OCI-LY1 (cell line): Measurements from ENCODE around the gene CIB1.

Source experiments
- EZH2 ChIP-seq: fragments of 200-600 bp; sonication (generic), shearing (Covaris generic); IDR thresholded peaks from 2 replicates; pipeline ENCODE4 v1.8.0; 2017; ENCODE audit warnings: borderline replicate concordance, mixed run types, mild to moderate bottlenecking, antibody characterized with exemption, low read length, moderate library complexity, mixed read lengths
- TF ChIP-seq, protein P1 (sequence below): fragments of 200-600 bp; sonication (generic), shearing (Covaris generic); IDR thresholded peaks from 2 replicates; pipeline ENCODE4 v1.5.1; 2017; ENCODE audit warnings: mild to moderate bottlenecking, antibody characterized with exemption, low read length, moderate library complexity, mixed read lengths

DNA sequence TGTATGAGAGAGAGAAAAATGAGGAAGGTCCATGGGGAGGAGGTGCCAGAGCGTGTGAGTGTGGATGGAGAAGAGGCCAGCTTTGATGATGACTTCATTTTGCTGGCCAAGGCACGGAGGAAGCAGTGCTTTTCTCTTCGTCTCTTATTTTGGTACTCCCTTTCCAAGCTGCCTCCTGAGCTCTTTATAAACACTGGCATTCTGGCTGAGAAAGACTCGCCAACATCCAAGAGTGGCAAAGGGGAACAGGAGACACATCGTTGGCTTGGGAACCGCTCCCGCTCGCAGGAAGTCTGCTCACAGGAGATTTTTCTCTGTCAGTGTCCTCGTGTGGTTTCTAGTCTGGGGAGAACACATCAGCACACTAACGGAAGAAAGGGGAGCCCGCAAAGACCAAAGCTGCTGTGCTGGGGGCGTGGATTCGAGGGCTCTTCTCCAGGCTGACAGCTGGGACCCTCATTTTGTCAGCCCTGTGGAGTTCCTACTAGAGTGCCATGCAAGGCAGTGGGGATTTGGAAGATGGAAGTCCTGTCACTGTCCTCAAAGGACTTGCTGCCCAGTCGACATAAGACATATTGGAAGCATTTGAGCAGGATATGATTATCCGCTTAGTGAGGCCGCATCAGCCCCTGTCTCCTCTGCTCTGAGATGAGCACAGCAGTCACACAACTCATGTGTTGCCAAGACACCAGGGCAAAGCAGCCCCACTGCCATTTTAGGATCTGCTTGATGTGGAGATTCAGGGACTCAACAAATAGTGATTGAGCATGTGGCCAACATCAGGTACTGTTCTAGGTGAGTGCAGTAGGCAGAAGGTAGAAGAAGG lies 40.6 kb downstream of the CIB1 start:
- no peak for TF ChIP-seq EZH2
- TF ChIP-seq, protein P1, sequence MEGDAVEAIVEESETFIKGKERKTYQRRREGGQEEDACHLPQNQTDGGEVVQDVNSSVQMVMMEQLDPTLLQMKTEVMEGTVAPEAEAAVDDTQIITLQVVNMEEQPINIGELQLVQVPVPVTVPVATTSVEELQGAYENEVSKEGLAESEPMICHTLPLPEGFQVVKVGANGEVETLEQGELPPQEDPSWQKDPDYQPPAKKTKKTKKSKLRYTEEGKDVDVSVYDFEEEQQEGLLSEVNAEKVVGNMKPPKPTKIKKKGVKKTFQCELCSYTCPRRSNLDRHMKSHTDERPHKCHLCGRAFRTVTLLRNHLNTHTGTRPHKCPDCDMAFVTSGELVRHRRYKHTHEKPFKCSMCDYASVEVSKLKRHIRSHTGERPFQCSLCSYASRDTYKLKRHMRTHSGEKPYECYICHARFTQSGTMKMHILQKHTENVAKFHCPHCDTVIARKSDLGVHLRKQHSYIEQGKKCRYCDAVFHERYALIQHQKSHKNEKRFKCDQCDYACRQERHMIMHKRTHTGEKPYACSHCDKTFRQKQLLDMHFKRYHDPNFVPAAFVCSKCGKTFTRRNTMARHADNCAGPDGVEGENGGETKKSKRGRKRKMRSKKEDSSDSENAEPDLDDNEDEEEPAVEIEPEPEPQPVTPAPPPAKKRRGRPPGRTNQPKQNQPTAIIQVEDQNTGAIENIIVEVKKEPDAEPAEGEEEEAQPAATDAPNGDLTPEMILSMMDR = no peak
